Smooth muscle cell (in vitro differentiated cells): ENCODE measurements around the gene DSCAML1. TPM values are rescaled to one million over a fixed set of nuclear protein-coding genes. Genes with fewer than 3 reads are reported as not detected.

Source experiments
- DNase-seq: peaks from one replicate; lab custom pipeline; 2025; ENCODE audit not compliant: unreplicated experiment; lab: John Stamatoyannopoulos, UW
- H2AFZ ChIP-seq: fragments of 200-600 bp; sonication (generic); 2 replicates; pipeline ENCODE4 v1.6.0; 2016; ENCODE audit warnings: antibody characterized with exemption, low read depth, mild to moderate bottlenecking
- H3F3A ChIP-seq: fragments of 200-600 bp; sonication (generic); 2 replicates; pipeline ENCODE4 v1.6.0; 2017; ENCODE audit warnings: antibody characterized with exemption, low read depth
- H3K27ac ChIP-seq: fragments of 200-600 bp; sonication (generic); 2 replicates; pipeline ENCODE4 v1.5.1; 2016; ENCODE audit warnings: low read depth, mild to moderate bottlenecking
- H3K27me3 ChIP-seq: fragments of 200-600 bp; sonication (generic); 2 replicates; pipeline ENCODE4 v1.6.1; 2016; ENCODE audit warnings: low read depth, mild to moderate bottlenecking
- H3K36me3 ChIP-seq: fragments of 200-600 bp; sonication (generic); 2 replicates; pipeline ENCODE4 v1.5.1; 2016; ENCODE audit warnings: low read depth
- H3K4me1 ChIP-seq: fragments of 200-600 bp; sonication (generic); 2 replicates; pipeline ENCODE4 v1.5.1; 2016; ENCODE audit warnings: low read depth
- H3K4me2 ChIP-seq: fragments of 200-600 bp; sonication (generic); 2 replicates; pipeline ENCODE4 v1.6.0; 2016; ENCODE audit warnings: mild to moderate bottlenecking
- H3K4me3 ChIP-seq: fragments of 200-600 bp; sonication (generic); 2 replicates; pipeline ENCODE4 v1.5.1; 2016; ENCODE audit warnings: mild to moderate bottlenecking
- H3K79me2 ChIP-seq: fragments of 200-600 bp; sonication (generic); 2 replicates; pipeline ENCODE4 v1.6.0; 2016; ENCODE audit warnings: low read depth, mild to moderate bottlenecking
- H3K9ac ChIP-seq: fragments of 200-600 bp; sonication (generic); 2 replicates; pipeline ENCODE4 v1.6.0; 2016; ENCODE audit warnings: low read depth
- H3K9me3 ChIP-seq: fragments of 200-600 bp; sonication (generic); replicated peaks from 2 replicates; pipeline ENCODE4 v1.5.1; 2016; ENCODE audit warnings: low read depth
- H4K20me1 ChIP-seq: fragments of 200-600 bp; sonication (generic); 2 replicates; pipeline ENCODE4 v1.6.0; 2016; ENCODE audit warnings: low read depth
- CTCF ChIP-seq: fragments of 200-600 bp; sonication (generic); IDR thresholded peaks from 2 replicates; pipeline ENCODE4 v1.5.1; 2017; ENCODE audit warnings: borderline replicate concordance, mild to moderate bottlenecking, antibody characterized with exemption; ENCODE audit not compliant: insufficient read depth, poor library complexity, severe bottlenecking
- WGBS: methylation state at CpG from one replicate; pipeline ENCODE4 v1.1.7; 2016; ENCODE audit warnings: low lambda C conversion rate; 5-methylcytosine and 5-hydroxymethylcytosine counted together
- polyA plus RNA-seq: library from polyadenylated mRNA; unstranded; fragments of >200 nt; fragmentation: Nextera tagmentation; extraction: Ambion mirVana; gene quantifications from 2 replicates; pipeline ENCODE4 v1.2.1, GENCODE V29; 2016
- total RNA-seq: library from RNA; depleted of rRNA; stranded (reverse); fragments of >200 nt; gene quantifications from 2 replicates; pipeline ENCODE4 v1.2.3, GENCODE V29; 2014

DSCAML1 gene
- total and polyA plus RNA-seq, 2 experiments from 2014 or later: 0.22 TPM; not detected in 1

- no peak for DNase-seq
- Histone ChIP-seq H3K79me2 (no peaks in the 10 kb centered on the region), H2AFZ (no peak overlapping the region), H3K36me3 (no peaks in the 10 kb centered on the region), H3K27me3 (no peaks in the 10 kb centered on the region), H4K20me1 (no peaks in the 10 kb centered on the region), H3K4me1 (no peaks in the 10 kb centered on the region), H3K9me3 (no peaks in the 10 kb centered on the region), H3K4me3 (no peak overlapping the region), H3K4me2 (no peak overlapping the region), H3K9ac (no peak overlapping the region), H3F3A (no peaks in the 10 kb centered on the region), H3K27ac (no peak overlapping the region)
- no peak for TF ChIP-seq CTCF
- WGBS: 94% methylated on average over 10 of the region's 10 CpGs
Measured at GRCh38 chr11:117839936-117840813, 43.2 kb upstream of the DSCAML1 start.

- WGBS: 87% methylated on average over 7 of the region's 7 CpGs
- H3K27me3 ChIP-seq: no peaks in the 10 kb centered on the region
- TF ChIP-seq CTCF: no peak
- no peak overlapping the region for H3K4me3 ChIP-seq
- H4K20me1 ChIP-seq: no peaks in the 10 kb centered on the region
- H3K36me3 ChIP-seq: no peaks in the 10 kb centered on the region
- H2AFZ ChIP-seq: no peak overlapping the region
- H3K4me2 ChIP-seq: no peak overlapping the region
- DNase-seq: no peak
- H3F3A ChIP-seq: no peaks in the 10 kb centered on the region
- H3K4me1 ChIP-seq: no peaks in the 10 kb centered on the region
- no peaks in the 10 kb centered on the region for H3K79me2 ChIP-seq
- H3K9ac ChIP-seq: no peak overlapping the region
- no peaks in the 10 kb centered on the region for H3K9me3 ChIP-seq
- no peak overlapping the region for H3K27ac ChIP-seq
Measured at GRCh38 chr11:117839380-117839881, 42.4 kb upstream of the DSCAML1 start.

GRCh38 chr11:117838901-117839300 is 41.9 kb upstream of the DSCAML1 start:
- H3K79me2 ChIP-seq: no peaks in the 10 kb centered on the region
- H3K27me3 ChIP-seq: no peaks in the 10 kb centered on the region
- no peak for TF ChIP-seq CTCF
- no peaks in the 10 kb centered on the region for H3K36me3 ChIP-seq
- no peak overlapping the region for H3K9ac ChIP-seq
- H3F3A ChIP-seq: no peaks in the 10 kb centered on the region
- H4K20me1 ChIP-seq: no peaks in the 10 kb centered on the region
- no peak overlapping the region for H2AFZ ChIP-seq
- no peak overlapping the region for H3K27ac ChIP-seq
- WGBS: 81% methylated on average over 8 of the region's 8 CpGs
- DNase-seq: no peak
- no peak overlapping the region for H3K4me3 ChIP-seq
- no peaks in the 10 kb centered on the region for H3K4me1 ChIP-seq
- no peak overlapping the region for H3K4me2 ChIP-seq
- no peaks in the 10 kb centered on the region for H3K9me3 ChIP-seq
